OCI-M2 (cell line): ENCODE data around the gene PPP1R7.
"Not testable (repeated sequence)": the region's sequence is repeated elsewhere in the genome, so short reads cannot be mapped to it uniquely, and the experiment has no call there.

Experiments
- DNase-seq: peaks from one replicate; lab custom pipeline; 2025; ENCODE audit not compliant: unreplicated experiment; lab: John Stamatoyannopoulos, UW

The PPP1R7 gene

DNA sequence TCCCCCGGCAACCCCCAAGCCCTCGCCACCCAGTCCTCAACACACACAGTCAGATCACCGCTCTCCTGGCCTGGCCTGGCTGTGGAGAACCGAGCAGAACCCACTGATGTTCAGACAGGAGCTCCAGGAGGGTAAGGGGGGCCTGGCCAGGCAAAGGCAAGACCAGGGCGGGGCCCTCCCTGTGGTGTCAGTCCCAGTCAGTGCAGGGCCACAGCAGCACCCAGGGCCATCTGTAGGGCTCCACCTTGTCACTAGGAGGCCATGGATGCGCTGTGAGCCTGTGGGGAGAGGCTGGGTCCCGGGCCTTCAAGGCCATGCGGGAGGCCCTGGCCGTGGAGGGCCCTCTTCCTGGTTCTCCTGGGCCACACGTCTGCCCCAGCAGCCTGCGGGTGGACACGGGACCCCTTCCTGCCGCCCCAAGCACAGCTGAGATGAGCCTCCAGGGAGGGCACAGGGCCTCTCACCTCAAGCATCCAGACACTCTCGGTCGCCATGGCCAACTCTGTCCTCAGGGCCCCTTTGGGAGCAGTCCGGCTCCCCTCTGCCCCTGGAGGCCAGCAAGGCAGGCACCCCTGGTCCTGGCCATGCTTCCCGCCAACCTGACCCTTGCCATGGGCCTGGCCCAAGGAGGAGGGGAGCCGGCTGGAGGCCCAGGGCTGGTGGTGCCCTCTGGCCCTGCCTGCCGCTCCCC lies 40.2 kb downstream of the PPP1R7 start:
- no peak for DNase-seq

DNA sequence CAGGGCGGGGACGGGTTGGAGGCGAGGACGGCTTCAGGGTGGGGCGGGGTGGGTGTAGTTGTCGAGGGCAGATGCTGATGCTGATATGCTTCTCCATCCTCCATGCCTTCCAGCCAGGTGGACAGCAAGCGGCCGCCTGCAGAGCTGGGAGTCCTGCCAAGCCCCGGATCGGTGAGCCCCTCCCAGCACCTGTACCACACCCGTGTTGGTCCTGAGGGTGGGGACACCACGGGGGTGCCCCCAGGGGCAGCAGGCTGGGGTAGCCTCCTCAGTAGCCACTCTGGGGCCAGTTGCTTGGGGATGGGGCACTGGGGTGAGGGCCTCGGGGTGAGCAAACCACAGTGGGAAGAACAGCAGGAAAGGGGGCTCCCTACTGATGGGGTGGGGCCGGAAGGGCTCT lies 40.8 kb downstream of the PPP1R7 start:
- DNase-seq = no peak

DNA sequence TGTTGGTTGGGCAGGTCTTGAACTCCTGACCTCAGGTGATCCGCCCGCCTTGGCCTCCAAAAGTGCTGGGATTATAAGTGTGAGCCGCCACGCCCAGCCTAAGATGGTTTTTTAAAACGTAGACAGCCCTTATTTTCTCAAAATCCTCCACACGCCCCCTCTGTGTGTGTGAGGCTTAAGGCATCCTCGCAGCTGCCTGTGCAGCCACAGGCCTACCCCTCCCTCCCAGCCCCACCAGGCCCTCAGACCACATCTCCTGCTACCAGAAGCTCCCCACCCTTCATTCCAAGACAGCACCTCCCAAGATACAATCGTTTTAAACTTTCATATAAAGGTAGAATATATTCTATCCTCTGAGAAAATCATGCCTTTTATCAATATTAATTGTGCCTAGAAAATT lies 43.0 kb downstream of the PPP1R7 start:
- no peak for DNase-seq

- no peak for DNase-seq
Observed at GRCh38 chr2:241194811-241195210, 44.5 kb downstream of the PPP1R7 start.

DNA sequence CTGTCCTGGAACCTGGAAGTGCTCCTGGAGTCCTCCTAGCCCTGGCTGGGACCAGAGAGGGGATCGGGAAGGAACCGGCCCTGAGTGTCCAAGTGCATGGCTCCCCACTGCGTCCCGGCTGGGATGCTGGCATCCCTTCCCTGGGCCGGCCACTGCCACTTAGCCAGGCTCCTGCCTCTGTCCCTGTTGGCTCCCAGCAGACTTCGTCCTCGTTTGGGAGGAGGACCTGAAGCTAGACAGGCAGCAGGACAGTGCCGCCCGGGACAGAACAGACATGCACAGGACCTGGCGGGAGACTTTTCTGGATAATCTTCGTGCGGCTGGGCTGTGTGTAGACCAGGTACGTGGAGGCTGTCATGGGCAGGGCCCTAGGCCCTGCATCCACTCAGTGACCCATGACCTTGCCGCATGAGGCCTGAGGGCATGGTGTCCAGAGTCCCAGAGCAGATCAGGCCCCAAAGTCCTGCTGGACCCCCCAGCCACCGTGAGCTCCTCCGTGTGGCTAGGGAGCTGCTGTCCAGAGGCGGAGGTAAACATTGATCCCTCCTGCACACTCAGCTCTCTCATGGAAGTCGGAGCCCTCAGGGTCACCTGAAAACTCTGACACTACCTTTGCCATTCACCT lies 45.4 kb downstream of the PPP1R7 start:
- no peak for DNase-seq

- DNase-seq = not testable (repeated sequence)
Observed at GRCh38 chr2:241197246-241197645, 47.0 kb downstream of the PPP1R7 start.

DNA sequence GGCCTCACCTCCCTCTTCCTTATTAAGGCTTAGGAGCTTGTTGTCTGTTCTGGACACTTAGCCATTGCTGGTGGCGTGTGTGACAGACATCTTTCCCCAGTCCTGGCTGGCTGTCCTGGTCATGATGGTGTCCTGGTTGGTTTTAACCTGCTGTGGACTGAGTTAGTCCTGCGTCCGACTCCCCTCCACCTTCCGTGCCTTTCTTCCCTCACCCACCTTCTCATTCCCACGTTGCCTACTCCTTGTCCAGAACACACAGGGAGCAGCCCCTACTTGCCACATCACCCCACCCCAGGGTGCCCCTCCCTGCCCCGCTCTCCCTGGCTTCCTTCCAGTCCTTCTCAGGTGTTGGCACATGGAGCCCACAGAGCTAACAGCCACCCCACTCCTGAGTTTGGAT lies 47.7 kb downstream of the PPP1R7 start:
- DNase-seq = no peak

GRCh38 chr2:241198381-241199279 lies 48.4 kb downstream of the PPP1R7 start:
- no peak for DNase-seq

DNA sequence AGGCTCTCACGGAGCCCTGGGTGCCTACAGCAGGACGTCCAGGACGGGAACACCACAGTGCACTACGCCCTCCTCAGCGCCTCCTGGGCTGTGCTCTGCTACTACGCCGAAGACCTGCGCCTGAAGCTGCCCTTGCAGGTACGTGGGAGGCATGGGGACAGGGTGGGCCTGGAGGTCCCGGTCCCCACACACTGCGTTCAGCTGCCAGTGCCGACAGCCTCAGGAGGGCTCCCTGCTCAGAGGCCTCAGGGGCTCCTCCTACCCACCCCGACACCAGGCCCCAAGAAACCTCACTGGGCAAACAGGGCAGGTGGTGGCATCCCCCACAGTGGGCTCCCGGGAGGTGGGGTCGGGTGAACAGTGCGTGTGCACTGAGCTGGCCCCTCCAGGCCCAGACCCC lies 49.0 kb downstream of the PPP1R7 start:
- DNase-seq = no peak

GRCh38 chr2:241199897-241200821 lies 49.9 kb downstream of the PPP1R7 start:
- DNase-seq = no peak

DNA sequence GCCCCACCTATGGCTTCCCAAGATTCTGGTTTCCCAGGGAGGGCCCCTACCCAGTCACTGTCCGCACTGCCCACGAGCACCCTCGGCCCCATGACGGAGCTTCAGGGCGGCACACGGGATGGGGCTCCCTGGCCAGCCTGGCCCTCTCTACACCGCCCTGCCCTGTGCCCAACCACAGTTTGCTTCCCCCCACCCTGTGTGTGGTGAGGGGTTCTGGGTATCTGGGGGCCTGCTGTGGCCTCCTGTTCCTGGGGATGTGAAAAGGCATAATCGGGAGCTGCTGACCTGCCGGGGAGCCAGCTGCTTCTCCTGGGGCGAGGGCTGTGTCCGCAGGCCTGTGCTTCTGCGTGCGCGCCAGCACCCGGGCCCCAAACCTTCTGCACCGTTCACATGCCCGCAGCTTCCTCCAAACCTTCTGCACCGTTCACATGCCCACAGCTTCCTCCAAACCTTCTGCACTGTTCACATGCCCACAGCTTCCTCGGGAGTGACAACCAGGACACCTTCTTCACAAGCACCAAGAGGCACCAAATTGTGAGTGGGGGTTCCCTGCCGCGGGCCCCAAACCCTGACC lies 50.6 kb downstream of the PPP1R7 start:
- no peak for DNase-seq

GRCh38 chr2:241201445-241202267 lies 51.4 kb downstream of the PPP1R7 start:
- no peak for DNase-seq

- no peak for DNase-seq
Observed at GRCh38 chr2:241202268-241202585, 52.0 kb downstream of the PPP1R7 start.

DNA sequence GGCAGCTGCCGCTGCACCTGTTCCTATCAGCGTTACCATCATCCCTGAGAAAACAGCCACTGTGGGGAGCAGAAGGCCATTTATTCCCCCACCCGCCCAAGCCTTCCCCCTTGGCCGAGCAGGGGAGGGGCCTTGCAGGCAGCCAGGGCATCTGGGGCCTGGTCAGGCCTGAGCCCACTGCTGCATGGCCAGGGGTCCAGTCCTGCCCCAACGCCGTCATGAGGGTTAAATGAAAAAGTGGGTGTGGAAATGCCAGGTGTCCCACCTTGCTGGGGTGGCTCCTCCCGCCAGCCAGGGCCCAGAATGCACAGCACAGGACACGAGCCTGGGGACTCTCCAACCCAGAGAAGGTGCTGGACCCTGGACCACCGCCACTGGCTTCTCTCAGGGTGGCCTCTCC lies 52.4 kb downstream of the PPP1R7 start:
- no peak for DNase-seq

DNA sequence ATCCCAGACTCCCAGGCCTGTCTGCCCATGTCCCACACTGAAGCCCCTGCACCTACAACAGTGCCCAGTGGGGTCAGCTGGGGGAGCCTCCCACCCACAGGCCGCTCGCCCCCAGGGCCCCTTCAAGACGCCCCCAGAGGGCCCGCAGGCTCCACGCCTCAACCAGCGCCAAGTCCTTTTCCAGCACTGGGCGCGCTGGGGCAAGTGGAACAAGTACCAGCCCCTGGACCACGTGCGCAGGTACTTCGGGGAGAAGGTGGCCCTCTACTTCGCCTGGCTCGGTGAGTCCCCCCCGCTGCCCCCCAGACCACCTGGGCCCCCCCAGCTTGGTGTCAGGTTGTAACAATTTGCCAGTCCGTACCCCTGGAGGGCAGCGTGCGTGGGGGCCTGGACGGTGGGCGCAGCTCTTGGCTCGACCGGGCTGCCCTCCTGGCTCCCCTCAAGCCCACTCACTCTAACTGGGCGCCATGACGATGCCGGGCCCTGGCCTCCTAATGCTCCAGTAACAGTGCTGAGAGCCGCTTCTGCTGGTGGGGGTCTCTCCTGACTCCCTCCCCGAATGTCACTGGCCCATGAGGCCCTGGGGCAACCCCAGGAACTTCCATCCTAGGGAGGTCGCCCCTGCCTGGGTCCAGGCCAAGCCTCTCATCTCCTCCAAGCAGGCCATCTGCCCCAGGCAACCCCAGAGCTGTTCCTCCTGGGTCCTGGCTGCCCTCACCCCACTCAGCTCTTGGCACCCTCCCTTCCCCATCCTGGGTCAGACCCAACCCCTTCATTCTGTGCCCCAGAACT lies 53.1 kb downstream of the PPP1R7 start:
- DNase-seq = no peak

- no peak for DNase-seq
Observed at GRCh38 chr2:241204010-241204384, 53.7 kb downstream of the PPP1R7 start.

DNA sequence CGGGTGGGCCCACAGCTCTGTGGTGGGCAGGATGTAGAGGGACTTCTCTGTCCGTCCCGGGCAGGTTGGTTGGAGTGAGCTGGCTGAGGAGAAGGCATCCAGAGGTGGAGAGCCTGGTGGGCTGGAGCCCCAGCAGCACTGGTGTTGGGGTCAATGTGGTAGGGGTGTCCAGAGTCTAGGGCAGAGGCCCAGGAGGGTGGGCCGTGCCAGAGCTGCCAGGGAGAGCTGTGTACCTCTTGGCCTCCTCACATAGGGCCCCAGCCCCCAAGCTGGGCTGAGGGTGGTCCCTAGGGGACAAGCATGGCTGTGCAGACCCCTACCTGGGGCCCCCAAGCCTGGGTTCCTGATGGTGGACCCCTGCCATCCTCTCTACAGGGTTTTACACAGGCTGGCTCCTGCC lies 54.2 kb downstream of the PPP1R7 start:
- DNase-seq = no peak

DNA sequence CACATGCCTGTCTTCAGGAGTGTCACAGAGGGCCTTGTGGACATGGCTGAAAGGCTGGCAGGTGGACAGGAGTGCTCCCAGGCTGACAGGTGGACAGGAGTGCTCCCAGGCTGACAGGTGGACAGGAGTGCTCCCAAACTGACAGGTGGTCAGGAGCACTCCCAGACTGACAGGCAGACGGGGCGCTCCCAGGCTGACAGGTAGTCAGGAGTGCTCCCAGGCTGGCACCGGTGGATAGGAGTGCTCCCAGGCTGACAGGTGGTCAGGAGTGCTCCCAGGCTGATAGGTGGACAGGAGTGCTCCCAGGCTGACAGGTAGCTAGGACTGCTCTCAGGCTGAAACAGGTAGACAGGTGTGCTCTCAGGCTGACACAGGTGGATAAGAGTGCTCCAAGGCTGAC lies 54.8 kb downstream of the PPP1R7 start:
- no peak for DNase-seq

DNA sequence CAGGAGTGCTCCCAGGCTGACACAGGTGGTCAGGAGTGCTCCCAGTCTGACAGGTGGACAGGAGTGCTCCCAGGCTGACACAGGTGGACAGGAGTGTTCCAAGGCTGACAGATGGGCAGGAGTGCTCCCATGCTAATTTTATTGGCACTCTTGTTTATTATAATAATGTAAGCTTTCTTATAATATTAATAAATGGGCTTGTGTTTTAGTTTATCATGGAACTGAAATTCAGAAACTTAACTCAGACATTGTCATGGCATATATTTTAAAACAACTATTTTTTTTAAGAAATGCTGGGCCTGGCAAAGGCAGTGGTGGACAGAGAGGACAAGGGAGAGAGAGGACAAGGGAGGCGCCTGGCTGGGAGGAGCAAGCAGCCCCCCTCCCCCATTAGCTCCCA lies 56.9 kb downstream of the PPP1R7 start:
- DNase-seq = no peak
